NOMO-1 (cell line): Measurements from ENCODE around the gene ELMOD3.
A peak's percentile ranks its signal among the peaks of the same experiment; 100 is the strongest.
"Not testable (repeated sequence)": the region's sequence is repeated elsewhere in the genome, so short reads cannot be mapped to it uniquely, and the experiment has no call there.

Experiments
- DNase-seq, 2 experiments: peaks; one replicate each; lab custom pipeline; 2025; ENCODE audit not compliant: unreplicated experiment in 2 of 2; lab: John Stamatoyannopoulos, UW

The ELMOD3 gene

DNA sequence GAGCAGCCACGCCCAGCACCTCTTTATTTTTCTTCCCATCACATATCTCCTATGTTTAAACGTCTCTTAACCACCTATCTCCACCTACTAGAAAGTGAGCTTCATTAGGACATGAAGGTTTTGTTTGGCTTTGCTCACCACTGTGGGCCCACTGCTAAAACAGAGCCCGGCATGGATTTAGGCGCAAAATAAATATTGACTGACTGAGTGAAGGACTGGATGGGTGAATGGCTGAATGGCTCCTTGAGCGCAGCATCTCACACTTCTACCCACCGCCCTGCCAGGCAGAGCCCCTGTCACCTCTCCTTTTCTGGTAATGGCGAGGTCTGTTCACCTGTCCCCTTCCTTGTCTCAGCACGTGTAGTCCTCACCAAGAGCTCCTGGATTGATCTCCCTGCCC, 45.5 kb downstream of the ELMOD3 start:
- DNase-seq, result no peak

DNA sequence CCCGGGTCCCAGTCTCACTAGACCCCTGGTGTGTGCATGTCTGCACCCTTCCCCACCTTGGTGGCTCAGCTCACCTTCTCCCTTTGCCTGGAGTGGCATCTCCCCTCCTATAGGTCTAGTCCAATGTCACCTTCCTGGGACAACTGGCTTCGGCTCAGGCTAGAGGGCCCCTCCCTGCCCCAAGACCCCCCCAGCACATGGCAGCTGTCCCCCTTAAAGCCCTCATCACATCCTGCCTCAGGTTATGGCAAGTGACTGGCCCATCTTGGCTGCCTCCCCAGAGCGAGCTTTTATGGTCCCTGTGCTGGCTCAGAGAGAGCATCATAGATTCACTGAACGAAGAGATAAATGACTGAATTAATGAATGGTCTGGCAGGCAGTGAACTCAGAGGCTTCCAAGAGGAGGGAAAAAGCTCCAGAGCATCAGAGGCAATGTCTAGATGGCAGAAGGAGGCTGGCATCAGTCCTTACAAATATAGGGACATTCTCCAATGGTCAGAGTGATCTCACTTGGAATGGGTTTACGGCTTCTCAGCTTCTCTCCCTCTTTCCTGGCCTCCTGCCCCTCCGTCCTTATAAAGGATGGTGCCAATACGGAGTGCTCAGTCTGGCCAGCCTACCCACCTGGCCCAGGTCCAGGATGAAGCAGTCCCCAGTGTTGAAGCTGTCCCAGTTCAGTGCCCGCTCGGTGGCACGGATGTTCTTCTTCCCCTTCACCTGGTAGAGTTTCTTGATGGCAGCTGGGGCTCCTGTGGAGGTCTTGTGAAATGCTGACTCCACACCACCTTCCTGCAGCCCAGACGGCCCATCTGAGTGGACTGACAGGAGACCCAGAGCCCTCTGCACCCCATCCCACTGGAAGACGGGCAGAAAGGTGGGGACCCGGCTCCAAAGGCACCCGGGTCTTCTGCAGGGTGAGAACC, 46.2 kb downstream of the ELMOD3 start:
- no peak for DNase-seq

- no peak for DNase-seq
Measured at GRCh38 chr2:85401464-85401805, 46.9 kb downstream of the ELMOD3 start.

DNA sequence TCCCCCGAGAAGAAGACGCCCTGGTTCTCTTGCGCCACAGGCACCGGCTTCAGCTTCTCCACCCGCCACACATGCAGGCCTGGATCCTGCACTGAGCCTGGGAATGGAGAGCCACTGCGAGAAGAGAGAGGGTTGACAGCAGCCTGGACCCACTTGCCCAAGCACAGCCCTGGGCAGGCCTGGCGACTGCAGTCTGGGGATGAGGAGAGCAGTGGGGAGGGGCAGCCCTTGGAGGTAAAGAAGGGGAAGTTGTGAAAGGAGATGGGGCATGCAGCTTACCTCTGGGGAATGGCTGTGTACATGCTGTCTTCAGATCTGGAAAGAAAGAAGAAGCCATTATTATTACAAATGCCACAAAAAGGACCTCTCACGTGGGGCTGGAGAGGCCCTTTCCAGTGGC, 47.3 kb downstream of the ELMOD3 start:
- DNase-seq, result peak; percentile 70 to 76

GRCh38 chr2:85405201-85406059, 50.9 kb downstream of the ELMOD3 start:
- peak; percentile 92 to 96 for DNase-seq

DNA sequence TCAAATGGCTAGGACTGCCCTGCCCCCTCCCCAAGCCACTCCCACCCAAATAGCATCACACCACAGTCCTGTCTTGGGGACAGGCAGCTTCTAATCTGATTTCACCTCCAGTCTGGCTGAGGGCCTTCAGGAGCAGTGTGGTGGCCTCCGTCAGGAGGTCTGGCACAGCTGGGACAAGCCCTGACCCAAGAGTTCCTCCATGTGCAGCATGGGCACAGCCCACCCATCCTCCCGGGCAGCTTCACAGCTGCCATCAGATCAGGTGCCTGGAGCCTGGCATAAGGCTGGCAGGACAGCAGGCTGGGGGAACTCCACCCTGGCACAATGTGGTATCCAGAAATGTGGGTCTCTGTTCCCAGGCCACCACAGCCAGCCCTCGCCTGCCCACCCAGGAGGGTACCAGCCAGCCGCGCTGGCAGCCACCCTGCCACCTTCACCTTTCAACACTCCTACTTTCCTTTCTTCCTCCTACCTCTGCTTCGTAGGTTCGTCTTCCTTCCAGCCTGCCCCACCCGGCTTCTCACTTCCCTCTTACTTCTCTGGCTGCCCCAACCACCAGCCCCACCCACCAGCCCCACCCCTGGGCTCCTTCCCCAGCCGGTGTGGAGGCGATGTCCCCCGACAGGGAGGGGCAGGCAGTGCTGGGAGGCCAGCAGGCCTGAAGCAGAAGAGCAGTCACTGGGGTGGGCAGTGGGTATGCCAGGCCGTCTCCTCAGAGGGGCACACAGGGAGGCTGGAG, 55.4 kb downstream of the ELMOD3 start, which contains the start of gene CAPG:
TSS of gene CAPG (minus strand) at position 522 of the 739 bp plus-strand sequence. CDS start 8,221 bp downstream, outside the sequence.
- peak; percentile 82 to 84 for DNase-seq

DNA sequence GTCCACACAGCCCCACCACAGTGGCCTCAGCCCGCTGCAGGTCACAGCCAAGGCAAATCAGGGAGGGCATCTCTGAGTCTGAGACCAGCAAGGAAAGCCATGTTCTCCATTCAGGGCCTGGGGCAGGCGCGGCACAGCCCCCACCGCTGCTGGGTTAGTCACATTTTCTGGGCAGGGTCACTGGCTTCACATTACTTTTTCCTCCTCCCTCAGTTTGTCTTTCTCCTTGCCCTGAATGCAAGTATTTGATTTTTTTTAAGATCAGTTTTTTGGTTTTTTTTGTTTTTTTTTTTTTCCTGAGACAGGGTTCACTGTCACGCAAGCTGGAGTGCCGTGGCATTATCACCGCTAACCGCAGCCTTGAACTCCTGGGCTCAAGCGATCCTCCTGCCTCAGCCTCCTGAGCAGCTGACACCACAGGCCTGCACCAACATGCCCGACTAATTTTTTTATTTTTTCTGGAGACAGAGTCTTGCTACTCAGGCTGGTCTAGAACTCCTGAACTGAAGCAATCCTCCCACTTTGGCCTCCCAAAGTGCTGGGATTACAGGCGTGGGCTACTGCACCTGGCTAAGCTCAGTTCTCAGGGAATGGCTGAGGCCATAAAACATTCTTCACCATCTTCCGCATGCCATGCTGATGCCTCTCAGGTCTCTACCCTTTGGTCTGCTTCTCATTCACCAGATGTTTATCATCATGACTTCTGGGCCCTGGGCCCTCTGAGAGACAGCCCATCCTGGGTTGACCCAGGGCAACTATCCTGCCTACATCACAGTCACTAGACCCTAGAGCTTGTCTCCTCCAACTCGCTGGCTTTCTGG, 56.2 kb downstream of the ELMOD3 start:
- peak; percentile 50 to 56 for DNase-seq

- DNase-seq, result no peak
Measured at GRCh38 chr2:85411405-85411748, 56.8 kb downstream of the ELMOD3 start.

DNA sequence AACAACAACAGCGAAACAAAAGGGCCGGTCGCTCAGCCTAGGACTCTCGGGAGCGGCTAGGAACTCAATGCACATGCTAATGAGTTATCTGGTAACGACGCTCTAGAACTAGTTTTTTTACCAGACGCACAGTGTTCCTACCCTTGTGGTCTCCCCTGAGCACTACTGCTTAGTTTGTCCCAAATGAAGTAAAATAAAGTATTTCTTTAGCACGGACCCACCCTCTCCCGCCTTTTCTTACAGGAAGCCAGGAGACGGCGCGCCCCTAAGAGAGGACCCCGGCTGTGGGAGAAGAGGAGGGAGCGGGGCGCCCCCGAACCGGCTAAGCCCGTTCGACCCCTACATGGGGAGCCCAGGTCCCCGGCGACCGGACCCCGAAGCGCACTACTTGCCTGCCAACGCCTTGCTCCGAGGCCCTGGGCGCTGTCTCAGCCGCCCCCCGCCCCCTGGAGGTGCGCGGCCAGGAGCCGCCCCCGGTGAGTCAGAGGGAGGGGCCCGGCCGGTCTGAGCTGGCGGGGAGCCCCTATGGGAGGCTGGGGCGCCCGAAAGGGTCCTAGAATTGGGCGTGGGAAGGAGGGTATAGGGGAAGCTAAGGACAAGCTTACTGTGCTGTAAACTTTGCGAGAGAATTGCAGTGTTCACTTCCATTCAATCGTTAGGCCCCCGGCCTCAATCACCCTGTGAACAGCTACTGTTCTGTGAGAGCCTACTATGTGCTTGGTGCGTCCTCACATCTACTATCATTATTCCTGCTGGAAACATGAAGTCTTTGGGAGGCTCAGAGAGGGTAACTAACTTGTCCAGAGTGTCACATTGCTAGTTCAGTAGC, 59.2 kb downstream of the ELMOD3 start:
- peak; percentile 29 to 44 for DNase-seq

GRCh38 chr2:85414421-85414759, 59.8 kb downstream of the ELMOD3 start:
- not testable (repeated sequence) for DNase-seq

- DNase-seq, result no peak
Measured at GRCh38 chr2:85414761-85415553, 60.4 kb downstream of the ELMOD3 start.

GRCh38 chr2:85415980-85416650, 61.5 kb downstream of the ELMOD3 start:
- DNase-seq, result no peak

- peak; percentile 79 to 90 for DNase-seq
Measured at GRCh38 chr2:85418132-85419008, 63.8 kb downstream of the ELMOD3 start, which contains the start of gene SH2D6. Gene SH2D6 (plus strand): TSS chr2:85418714. CDS start chr2:85429466, 10,752 bp downstream.

DNA sequence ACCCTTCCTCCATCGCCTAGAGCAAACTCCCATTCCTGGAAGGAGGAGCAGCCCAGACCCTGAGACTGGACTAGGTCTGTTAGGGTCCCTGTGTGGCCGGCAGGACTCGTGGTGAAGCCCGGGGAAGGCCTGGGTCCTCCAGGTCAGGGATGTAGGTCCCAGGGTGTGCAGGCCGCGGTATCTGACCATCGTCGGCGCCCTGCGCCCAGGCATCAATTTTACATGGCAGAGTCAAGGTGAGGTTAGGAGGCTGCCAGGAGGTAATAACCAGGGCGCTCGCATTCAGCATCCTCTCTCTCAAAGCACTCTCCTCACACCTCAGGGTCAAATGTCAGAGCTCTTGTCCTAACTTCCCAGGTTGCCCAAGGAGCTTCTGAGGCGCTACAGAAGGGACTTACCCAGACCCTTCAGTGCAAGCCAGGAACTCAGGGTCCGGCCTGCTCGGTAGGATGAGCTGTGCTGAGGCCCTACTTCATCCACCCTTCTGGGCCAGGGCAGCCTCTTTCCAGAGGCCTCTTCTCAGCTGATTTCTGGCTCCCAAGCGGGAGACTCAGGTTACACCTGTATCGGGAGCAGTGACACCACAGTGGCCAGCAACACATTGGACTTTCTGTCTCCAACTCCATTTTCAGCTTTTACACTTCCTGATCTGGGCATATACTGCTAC, 64.6 kb downstream of the ELMOD3 start:
- DNase-seq, result no peak

GRCh38 chr2:85420536-85421259, 66.1 kb downstream of the ELMOD3 start:
- DNase-seq, result peak; percentile 71
